Fibroblast of lung (primary cell): ENCODE data around the gene DDAH1. TPM values are rescaled to one million over a fixed set of nuclear protein-coding genes. Genes with fewer than 3 reads are reported as not detected.

Experiments
- DNase-seq, 2 donors: peaks; one replicate each; pipeline versions ENCODE4 v3.0.0 to v3.0.0-alpha.2; 2010; ENCODE audit warnings: low read depth in 2 of 2
- H2AFZ ChIP-seq: 2 replicates; pipeline ENCODE4 v1.5.1; 2012; ENCODE audit warnings: low read length, control low read depth, inconsistent platforms
- H3K27ac ChIP-seq: 2 replicates; pipeline ENCODE4 v1.5.1; 2011; ENCODE audit warnings: low read length, control low read depth; ENCODE audit not compliant: insufficient read depth
- H3K27me3 ChIP-seq: 2 replicates; pipeline ENCODE4 v1.5.1; 2011; ENCODE audit warnings: mild to moderate bottlenecking, low read length; ENCODE audit not compliant: control insufficient read depth, insufficient read depth
- H3K36me3 ChIP-seq: 2 replicates; pipeline ENCODE4 v1.5.1; 2011; ENCODE audit warnings: low read length; ENCODE audit not compliant: control insufficient read depth, insufficient read depth
- H3K4me1 ChIP-seq: 2 replicates; pipeline ENCODE4 v1.5.1; 2011; ENCODE audit warnings: low read length; ENCODE audit not compliant: control insufficient read depth, insufficient read depth; ENCODE audit errors: extremely low read depth
- H3K4me2 ChIP-seq: 2 replicates; pipeline ENCODE4 v1.5.1; 2011; ENCODE audit warnings: low read length, control low read depth; ENCODE audit not compliant: insufficient read depth; ENCODE audit errors: extremely low read depth
- H3K4me3 ChIP-seq, 4 experiments: fragments of 200-600 bp in 1 of 4; sonication (generic) in 1 of 4; replicated peaks in 1 of 4; 2 replicates each; pipeline ENCODE4 v1.5.1; 2011 to 2016; ENCODE audit warnings: low read length in 4 of 4, low read depth in 3 of 4, mild to moderate bottlenecking in 3 of 4, control low read depth in 2 of 4, inconsistent platforms in 1 of 4, mixed read lengths in 1 of 4; ENCODE audit not compliant: insufficient read depth in 1 of 4; ENCODE audit errors: control extremely low read depth in 1 of 4
- H3K79me2 ChIP-seq: 2 replicates; pipeline ENCODE4 v1.5.1; 2012; ENCODE audit warnings: mild to moderate bottlenecking, low read length, inconsistent platforms; ENCODE audit not compliant: control insufficient read depth, insufficient read depth
- H3K9ac ChIP-seq: 2 replicates; pipeline ENCODE4 v1.5.1; 2011; ENCODE audit warnings: mild to moderate bottlenecking, low read length, control low read depth; ENCODE audit not compliant: insufficient read depth
- H3K9me3 ChIP-seq: 2 replicates; pipeline ENCODE4 v1.5.1; 2012; ENCODE audit warnings: low read depth, low read length; ENCODE audit not compliant: control insufficient read depth, insufficient read depth
- H4K20me1 ChIP-seq: 2 replicates; pipeline ENCODE4 v1.5.1; 2011; ENCODE audit warnings: low read length; ENCODE audit not compliant: control insufficient read depth, insufficient read depth; ENCODE audit errors: extremely low read depth
- EZH2 ChIP-seq: IDR thresholded peaks from 2 replicates; pipeline ENCODE4 v1.5.1; 2012; ENCODE audit warnings: low read length, control low read depth, mild to moderate bottlenecking; ENCODE audit errors: missing control alignments
- polyA plus RNA-seq, 2 donors: library from polyadenylated mRNA; depleted of rRNA in 1 of 2; stranded (reverse) in 1 of 2; unstranded in 1 of 2; fragments of >200 nt; gene quantifications; 2 replicates each; pipeline ENCODE4 v1.2.1, GENCODE V29; 2011 to 2012; ENCODE audit warnings: missing spikeins in 1 of 2
- total RNA-seq: library from RNA; depleted of rRNA; stranded (reverse); fragments of >200 nt; gene quantifications from 2 replicates; pipeline ENCODE4 v1.2.1, GENCODE V29; 2014
- TF ChIP-seq, protein P1 (sequence below), 2 donors: IDR thresholded peaks in 1 of 2; conservative IDR thresholded peaks in 1 of 2; 1 replicate in 1 of 2; 2 replicates in 1 of 2; pipeline ENCODE4 v1.5.1; 2011 to 2012; ENCODE audit warnings: low read length in 2 of 2, control low read depth in 1 of 2, inconsistent platforms in 1 of 2, low read depth in 1 of 2, mild to moderate bottlenecking in 1 of 2

DDAH1 gene
- total and polyA plus RNA-seq, 2 donors (not counting 1 experiment from before 2014, with no cell fraction given) = 50.0 to 218 TPM

DNA sequence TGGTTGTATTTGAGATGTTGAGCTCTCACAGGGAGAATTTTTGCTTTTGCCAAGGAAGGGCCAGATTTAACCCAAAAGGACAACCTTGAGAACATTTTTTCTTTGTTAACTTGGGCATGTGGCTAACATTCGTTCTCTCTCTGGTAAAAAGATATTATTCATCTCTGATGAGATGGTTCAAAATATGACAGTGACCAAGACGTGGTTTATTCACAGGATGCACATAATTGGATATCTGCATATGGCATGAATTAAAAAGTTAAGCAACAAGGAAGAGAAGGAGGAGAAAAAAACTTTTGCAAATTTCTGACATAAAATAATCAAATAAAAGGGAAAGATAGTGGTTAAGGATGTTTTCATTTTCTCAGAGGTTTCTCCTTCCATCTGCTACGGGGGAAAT, 145.5 kb downstream of the DDAH1 start:
- H2AFZ ChIP-seq = no peak overlapping the region
- TF ChIP-seq, protein P1, sequence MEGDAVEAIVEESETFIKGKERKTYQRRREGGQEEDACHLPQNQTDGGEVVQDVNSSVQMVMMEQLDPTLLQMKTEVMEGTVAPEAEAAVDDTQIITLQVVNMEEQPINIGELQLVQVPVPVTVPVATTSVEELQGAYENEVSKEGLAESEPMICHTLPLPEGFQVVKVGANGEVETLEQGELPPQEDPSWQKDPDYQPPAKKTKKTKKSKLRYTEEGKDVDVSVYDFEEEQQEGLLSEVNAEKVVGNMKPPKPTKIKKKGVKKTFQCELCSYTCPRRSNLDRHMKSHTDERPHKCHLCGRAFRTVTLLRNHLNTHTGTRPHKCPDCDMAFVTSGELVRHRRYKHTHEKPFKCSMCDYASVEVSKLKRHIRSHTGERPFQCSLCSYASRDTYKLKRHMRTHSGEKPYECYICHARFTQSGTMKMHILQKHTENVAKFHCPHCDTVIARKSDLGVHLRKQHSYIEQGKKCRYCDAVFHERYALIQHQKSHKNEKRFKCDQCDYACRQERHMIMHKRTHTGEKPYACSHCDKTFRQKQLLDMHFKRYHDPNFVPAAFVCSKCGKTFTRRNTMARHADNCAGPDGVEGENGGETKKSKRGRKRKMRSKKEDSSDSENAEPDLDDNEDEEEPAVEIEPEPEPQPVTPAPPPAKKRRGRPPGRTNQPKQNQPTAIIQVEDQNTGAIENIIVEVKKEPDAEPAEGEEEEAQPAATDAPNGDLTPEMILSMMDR (conservative IDR thresholded peaks at IDR 0.05 in 1 of 2, IDR thresholded peaks at IDR 0.05 in 1 of 2; ENCODE audit: low read depth in 1 of 2, low read length in 2 of 2) = no peak
- TF ChIP-seq EZH2 = no peak
- H3K4me1 ChIP-seq = peaks cover 38% of the 10 kb centered on the region
- H3K9ac ChIP-seq = no peak overlapping the region
- no peaks in the 10 kb centered on the region for H4K20me1 ChIP-seq
- no peaks in the 10 kb centered on the region for H3K27me3 ChIP-seq
- peak overlapping the region; percentile 90 for H3K27ac ChIP-seq
- H3K9me3 ChIP-seq = no peaks in the 10 kb centered on the region
- H3K4me2 ChIP-seq = no peak overlapping the region
- no peak for DNase-seq
- H3K4me3 ChIP-seq = no peak overlapping the region
- H3K79me2 ChIP-seq = peaks cover 3% of the 10 kb centered on the region
- H3K36me3 ChIP-seq = no peaks in the 10 kb centered on the region

- Histone ChIP-seq H3K9me3 (no peaks in the 10 kb centered on the region), H3K4me2 (no peak overlapping the region), H3K4me1 (peaks cover 48% of the 10 kb centered on the region), H3K79me2 (peaks cover 3% of the 10 kb centered on the region), H3K9ac (no peak overlapping the region), H3K36me3 (no peaks in the 10 kb centered on the region), H4K20me1 (no peaks in the 10 kb centered on the region), H2AFZ (no peak overlapping the region), H3K27ac (no peak overlapping the region), H3K27me3 (no peaks in the 10 kb centered on the region), H3K4me3 (no peak overlapping the region)
- no peak for DNase-seq
- TF ChIP-seq, protein P1 (conservative IDR thresholded peaks at IDR 0.05 in 1 of 2, IDR thresholded peaks at IDR 0.05 in 1 of 2; ENCODE audit: low read depth in 1 of 2, low read length in 2 of 2) = no peak
- TF ChIP-seq EZH2 = no peak
Observed at GRCh38 chr1:85318217-85318616, 146.7 kb downstream of the DDAH1 start.

DNA sequence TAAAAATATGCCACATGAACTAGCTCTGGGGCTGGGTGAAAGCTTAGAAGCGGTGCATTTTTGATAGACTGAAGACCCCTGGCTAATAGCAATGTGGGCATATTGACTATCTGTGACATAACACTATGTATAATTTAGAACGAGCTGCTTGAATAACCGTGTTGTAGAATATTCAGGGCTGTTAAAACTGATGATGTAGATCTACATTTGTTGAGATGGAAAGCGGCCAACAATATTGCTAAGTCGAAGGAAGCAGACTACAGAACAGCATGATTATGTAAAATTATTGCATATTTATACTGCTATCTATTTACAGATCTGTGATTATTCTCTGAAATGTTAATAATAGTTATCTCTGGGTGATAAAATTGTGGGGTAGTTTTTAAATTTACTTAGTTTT, 147.4 kb downstream of the DDAH1 start:
- peak in 1 of 2 donors; percentile 66 for DNase-seq
- no peaks in the 10 kb centered on the region for H4K20me1 ChIP-seq
- H3K4me2 ChIP-seq = no peak overlapping the region
- H2AFZ ChIP-seq = no peak overlapping the region
- no peaks in the 10 kb centered on the region for H3K36me3 ChIP-seq
- H3K4me3 ChIP-seq = no peak overlapping the region
- no peaks in the 10 kb centered on the region for H3K27me3 ChIP-seq
- TF ChIP-seq, protein P1 (conservative IDR thresholded peaks at IDR 0.05 in 1 of 2, IDR thresholded peaks at IDR 0.05 in 1 of 2; ENCODE audit: low read depth in 1 of 2, low read length in 2 of 2) = no peak
- no peak for TF ChIP-seq EZH2
- H3K4me1 ChIP-seq = peaks cover 51% of the 10 kb centered on the region
- H3K79me2 ChIP-seq = peaks cover 3% of the 10 kb centered on the region
- H3K27ac ChIP-seq = no peak overlapping the region
- no peaks in the 10 kb centered on the region for H3K9me3 ChIP-seq
- H3K9ac ChIP-seq = no peak overlapping the region
